CD14-positive monocyte (primary cell): ENCODE measurements around the gene ZFHX3. TPM values are rescaled to one million over a fixed set of nuclear protein-coding genes. Genes with fewer than 3 reads are reported as not detected.
A peak's percentile ranks its signal among the peaks of the same experiment; 100 is the strongest.

Experiments used
- DNase-seq, 3 donors: peaks; one replicate each; pipeline ENCODE4 v3.0.0-alpha.2; 2011 to 2022
- H2AFZ ChIP-seq: 2 replicates; pipeline ENCODE4 v1.6.0; 2012; ENCODE audit warnings: mild to moderate bottlenecking, low read depth, low read length, inconsistent platforms; ENCODE audit not compliant: insufficient read depth, poor library complexity, severe bottlenecking
- H3K27ac ChIP-seq, 2 donors: 1 replicate in 1 of 2; 2 replicates in 1 of 2; pipeline ENCODE4 v1.5.1; 2012 to 2013; ENCODE audit warnings: low read length in 2 of 2, control low read depth in 1 of 2, inconsistent platforms in 1 of 2, low read depth in 1 of 2, mild to moderate bottlenecking in 1 of 2
- H3K27me3 ChIP-seq, 2 donors: one replicate each; pipeline versions ENCODE4 v1.6.0 to v1.6.1; 2011 to 2013; ENCODE audit warnings: low read length in 2 of 2; ENCODE audit not compliant: control insufficient read depth in 2 of 2, insufficient read depth in 2 of 2
- H3K36me3 ChIP-seq, 2 donors: replicated peaks in 1 of 2; 1 replicate in 1 of 2; 2 replicates in 1 of 2; pipeline versions ENCODE4 v1.5.1 to v1.6.1; 2012 to 2013; ENCODE audit warnings: low read length in 2 of 2, control low read depth in 1 of 2, inconsistent platforms in 1 of 2, mild to moderate bottlenecking in 1 of 2; ENCODE audit not compliant: insufficient read depth in 2 of 2, control insufficient read depth in 1 of 2
- H3K4me1 ChIP-seq, 2 donors: 1 replicate in 1 of 2; 2 replicates in 1 of 2; pipeline versions ENCODE4 v1.5.1 to v1.6.1; 2012 to 2013; ENCODE audit warnings: low read length in 2 of 2, control low read depth in 1 of 2, inconsistent platforms in 1 of 2, mild to moderate bottlenecking in 1 of 2, moderate library complexity in 1 of 2; ENCODE audit not compliant: insufficient read depth in 2 of 2, control insufficient read depth in 1 of 2
- H3K4me2 ChIP-seq: replicated peaks from 2 replicates; pipeline ENCODE3; 2012; ENCODE audit warnings: low read length, moderate library complexity, mild to moderate bottlenecking; ENCODE audit not compliant: poor library complexity, severe bottlenecking; ENCODE audit errors: extremely low read depth
- H3K4me3 ChIP-seq, 3 experiments: fragments of 200-600 bp in 1 of 3; sonication (generic) in 1 of 3; replicated peaks in 1 of 3; 1 replicate in 2 of 3; 2 replicates in 1 of 3; pipeline ENCODE4 v1.5.1; 2011 to 2013; ENCODE audit warnings: low read length in 3 of 3, mild to moderate bottlenecking in 3 of 3, control low read depth in 2 of 3, low read depth in 2 of 3, inconsistent platforms in 1 of 3, moderate library complexity in 1 of 3
- H3K79me2 ChIP-seq: 2 replicates; pipeline ENCODE4 v1.6.0; 2012; ENCODE audit warnings: mild to moderate bottlenecking, control low read depth, inconsistent platforms, low read length, moderate library complexity; ENCODE audit not compliant: insufficient read depth
- H3K9ac ChIP-seq: 2 replicates; pipeline ENCODE4 v1.6.0; 2017; ENCODE audit warnings: low read length, mild to moderate bottlenecking; ENCODE audit not compliant: insufficient read depth, poor library complexity, severe bottlenecking
- H3K9me3 ChIP-seq, 2 donors: replicated peaks in 1 of 2; 1 replicate in 1 of 2; 2 replicates in 1 of 2; pipeline versions ENCODE4 v1.5.1 to v1.6.1; 2012 to 2013; ENCODE audit warnings: low read length in 2 of 2, control low read depth in 1 of 2; ENCODE audit not compliant: control insufficient read depth in 1 of 2, insufficient read depth in 1 of 2
- H4K20me1 ChIP-seq: 2 replicates; pipeline ENCODE4 v1.6.0; 2012; ENCODE audit warnings: mild to moderate bottlenecking, low read length, control low read depth, moderate library complexity; ENCODE audit not compliant: insufficient read depth
- H3K27ac Mint-ChIP-seq, 7 donors: one replicate each; pipeline ENCODE4 v1.8.0; 2020; ENCODE audit warnings: mild to moderate bottlenecking in 7 of 7, mixed read lengths in 7 of 7, moderate library complexity in 6 of 7, inconsistent platforms in 2 of 7
- H3K27me3 Mint-ChIP-seq, 3 donors: one replicate each; pipeline ENCODE4 v1.8.0; 2021 to 2022; ENCODE audit warnings: low read depth in 3 of 3, mild to moderate bottlenecking in 3 of 3, mixed read lengths in 3 of 3, moderate library complexity in 3 of 3, inconsistent platforms in 1 of 3
- H3K36me3 Mint-ChIP-seq, 2 donors: one replicate each; pipeline ENCODE4 v1.8.0; 2020; ENCODE audit warnings: mixed read lengths in 2 of 2, inconsistent platforms in 1 of 2, mild to moderate bottlenecking in 1 of 2
- H3K4me1 Mint-ChIP-seq: one replicate; pipeline ENCODE4 v1.8.0; 2020; ENCODE audit warnings: mild to moderate bottlenecking, mixed read lengths
- H3K4me3 Mint-ChIP-seq, 2 donors: one replicate each; pipeline ENCODE4 v1.8.0; 2020; ENCODE audit warnings: mild to moderate bottlenecking in 2 of 2, mixed read lengths in 2 of 2, moderate library complexity in 1 of 2
- H3K9me3 Mint-ChIP-seq, 7 donors: one replicate each; pipeline ENCODE4 v1.8.0; 2020 to 2022; ENCODE audit warnings: mixed read lengths in 7 of 7, mild to moderate bottlenecking in 6 of 7, moderate library complexity in 6 of 7, inconsistent platforms in 2 of 7
- WGBS: methylation state at CpG from one replicate; pipeline ENCODE4 v1.1.5; 2013; ENCODE audit warnings: missing lambda C conversion rate; ENCODE audit not compliant: insufficient coverage; 5-methylcytosine and 5-hydroxymethylcytosine counted together
- intact Hi-C, 2 donors: fragments of 100-400 bp; cut with micrococcal nuclease; formaldehyde crosslinking; loops; one replicate each; pipeline versions ENCODE4 v1.15.0 to v1.15.1; 2023
- polyA plus RNA-seq, 3 donors: library from polyadenylated mRNA; depleted of rRNA in 1 of 3; unstranded in 2 of 3; stranded (reverse) in 1 of 3; fragments of 300-500 nt in 2 of 3; fragments of >200 nt in 1 of 3; fragmentation: Illumina TruSeq in 2 of 3; gene quantifications; 1 replicate in 2 of 3; 2 replicates in 1 of 3; pipeline ENCODE4 v1.2.3, GENCODE V29; 2012 to 2021
- TF ChIP-seq, protein P1 (sequence below): fragments of 200-600 bp; IDR thresholded peaks from one replicate; pipeline ENCODE4 v1.8.0; 2022; ENCODE audit warnings: antibody characterized with exemption, mild to moderate bottlenecking

The ZFHX3 gene
- polyA plus RNA-seq, 3 donors, result 0.42 to 4.2 (median 0.43) TPM

DNA sequence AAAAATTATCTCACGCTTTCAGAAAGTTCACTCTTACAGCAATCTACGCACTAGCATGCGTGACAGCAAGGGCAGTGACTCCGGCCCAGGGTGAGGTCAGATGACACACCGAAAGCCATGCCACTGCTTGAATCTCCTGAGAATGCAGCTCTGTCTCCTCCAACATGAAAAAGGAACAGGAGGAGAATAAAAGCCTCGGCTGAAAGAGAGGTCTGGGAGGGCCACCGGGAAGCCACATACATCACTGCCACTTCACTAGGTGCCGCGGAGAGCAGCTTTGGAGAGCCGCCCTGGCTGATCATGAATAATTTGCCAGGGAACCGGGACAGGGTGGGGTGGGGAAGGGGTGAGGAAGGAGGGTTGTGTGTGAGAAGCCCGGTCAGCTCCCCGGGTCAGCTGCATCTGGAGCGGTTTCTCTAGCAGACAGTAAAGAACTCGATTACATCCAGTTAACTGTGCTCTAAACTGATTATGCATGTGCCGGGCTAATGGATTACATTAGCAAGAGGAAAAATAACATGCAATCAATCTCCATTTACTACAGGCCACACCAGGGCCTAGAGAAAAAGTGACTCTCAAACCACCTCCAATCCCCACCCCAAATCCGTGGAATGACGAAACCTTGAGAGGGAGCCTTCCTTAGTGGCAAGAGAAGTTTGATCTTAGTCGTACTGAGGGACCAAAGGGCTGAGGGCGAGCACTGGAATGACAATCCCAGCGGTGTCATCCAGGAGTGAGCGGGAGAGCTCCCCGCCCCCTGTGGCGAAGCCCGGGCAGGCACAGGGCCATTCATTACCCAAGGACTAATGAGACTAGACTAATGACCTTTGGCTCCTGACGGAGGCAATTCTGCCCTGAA, 100.3 kb downstream of the ZFHX3 start:
- Histone ChIP-seq H3K27me3 (no peaks in the 10 kb centered on the region), H3K27ac (no peak overlapping the region), H3K36me3 (peaks cover 17 to 39% of the 10 kb centered on the region in 2 donors), H3K79me2 (no peaks in the 10 kb centered on the region), H3K4me1 (no peaks in the 10 kb centered on the region), H4K20me1 (peaks cover 29% of the 10 kb centered on the region), H3K9ac (no peak overlapping the region), H3K9me3 (no peaks in the 10 kb centered on the region), H3K4me3 (no peak overlapping the region), H3K4me2 (no peak overlapping the region), H2AFZ (no peak overlapping the region)
- TF ChIP-seq, protein P1, sequence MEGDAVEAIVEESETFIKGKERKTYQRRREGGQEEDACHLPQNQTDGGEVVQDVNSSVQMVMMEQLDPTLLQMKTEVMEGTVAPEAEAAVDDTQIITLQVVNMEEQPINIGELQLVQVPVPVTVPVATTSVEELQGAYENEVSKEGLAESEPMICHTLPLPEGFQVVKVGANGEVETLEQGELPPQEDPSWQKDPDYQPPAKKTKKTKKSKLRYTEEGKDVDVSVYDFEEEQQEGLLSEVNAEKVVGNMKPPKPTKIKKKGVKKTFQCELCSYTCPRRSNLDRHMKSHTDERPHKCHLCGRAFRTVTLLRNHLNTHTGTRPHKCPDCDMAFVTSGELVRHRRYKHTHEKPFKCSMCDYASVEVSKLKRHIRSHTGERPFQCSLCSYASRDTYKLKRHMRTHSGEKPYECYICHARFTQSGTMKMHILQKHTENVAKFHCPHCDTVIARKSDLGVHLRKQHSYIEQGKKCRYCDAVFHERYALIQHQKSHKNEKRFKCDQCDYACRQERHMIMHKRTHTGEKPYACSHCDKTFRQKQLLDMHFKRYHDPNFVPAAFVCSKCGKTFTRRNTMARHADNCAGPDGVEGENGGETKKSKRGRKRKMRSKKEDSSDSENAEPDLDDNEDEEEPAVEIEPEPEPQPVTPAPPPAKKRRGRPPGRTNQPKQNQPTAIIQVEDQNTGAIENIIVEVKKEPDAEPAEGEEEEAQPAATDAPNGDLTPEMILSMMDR, result no peak
- DNase-seq, result no peak
- H3K4me3 Mint-ChIP-seq, result no peak overlapping the region
- H3K9me3 Mint-ChIP-seq, result peaks cover 0 to 5% (median 0%) of the 10 kb centered on the region in 7 donors
- peak overlapping the region in 3 of 7 donors; percentile 3 to 68 (median 42) for H3K27ac Mint-ChIP-seq
- intact Hi-C loops, result no loop called here
- H3K27me3 Mint-ChIP-seq, result peaks cover 0 to 3% (median 2%) of the 10 kb centered on the region in 3 donors
- H3K36me3 Mint-ChIP-seq, result peaks cover 42 to 52% of the 10 kb centered on the region in 2 donors
- WGBS, result 98% methylated on average over 16 of the region's 26 CpGs
- no peaks in the 10 kb centered on the region for H3K4me1 Mint-ChIP-seq

DNA sequence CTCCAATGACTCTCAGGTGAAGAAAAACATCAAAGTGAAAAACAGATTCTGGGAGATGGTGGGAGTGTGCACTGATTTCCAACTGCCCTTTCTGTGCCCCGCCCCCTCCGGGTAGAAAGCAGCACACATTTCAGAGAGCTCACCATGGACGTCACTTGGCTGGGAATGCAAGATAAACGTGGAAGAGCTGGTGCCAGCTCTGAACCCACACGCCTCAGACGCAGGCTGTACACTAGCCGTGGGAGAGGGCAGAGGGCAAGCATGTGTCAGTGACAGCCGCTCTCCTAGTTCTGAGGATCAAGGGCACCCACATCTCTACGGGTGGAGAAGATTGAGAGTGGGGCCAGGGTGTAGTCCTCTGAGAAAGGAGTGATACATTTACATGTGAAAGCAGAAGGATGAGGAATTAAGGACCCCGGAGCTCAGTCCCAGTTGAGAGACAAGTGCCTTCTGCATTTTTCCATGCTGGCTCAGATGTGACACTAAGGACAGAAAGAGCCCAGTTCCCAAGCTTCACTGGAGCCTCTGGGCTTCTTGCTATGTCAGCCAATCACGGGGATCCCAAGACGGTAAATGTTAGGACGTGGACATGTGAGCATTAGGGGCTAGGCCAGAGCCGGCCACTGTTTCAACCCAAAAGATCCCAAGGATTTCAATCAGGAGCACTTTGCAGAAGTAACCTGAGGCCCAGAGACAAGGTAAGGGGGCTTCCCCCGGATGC, 101.3 kb downstream of the ZFHX3 start:
- TF ChIP-seq, protein P1, result no peak
- Mint-ChIP-seq H3K4me3 (no peak overlapping the region), H3K27ac (peak overlapping the region in 1 of 7 donors; percentile 88), H3K4me1 (no peaks in the 10 kb centered on the region), H3K9me3 (peaks cover 0 to 5% (median 0%) of the 10 kb centered on the region in 7 donors), H3K36me3 (peaks cover 47 to 59% of the 10 kb centered on the region in 2 donors), H3K27me3 (peaks cover 0 to 4% (median 3%) of the 10 kb centered on the region in 3 donors)
- Histone ChIP-seq H3K9me3 (no peaks in the 10 kb centered on the region), H3K4me3 (no peak overlapping the region), H3K36me3 (peaks cover 17 to 39% of the 10 kb centered on the region in 2 donors), H2AFZ (no peak overlapping the region), H3K9ac (no peak overlapping the region), H4K20me1 (peaks cover 19% of the 10 kb centered on the region), H3K79me2 (no peaks in the 10 kb centered on the region), H3K27me3 (no peaks in the 10 kb centered on the region), H3K27ac (no peak overlapping the region), H3K4me1 (no peaks in the 10 kb centered on the region), H3K4me2 (no peak overlapping the region)
- DNase-seq, result no peak
- 99% methylated on average over 14 of the region's 15 CpGs for WGBS
- intact Hi-C loops, result no loop called here
